Breast epithelium (tissue), 4 donors: Measurements from ENCODE around the gene KCTD4. TPM values are rescaled to one million over a fixed set of nuclear protein-coding genes. Genes with fewer than 3 reads are reported as not detected.

Experiments
- DNase-seq, 2 donors: peaks; one replicate each; pipeline ENCODE4 v3.0.0-alpha.2; 2019; ENCODE audit warnings: low spot score in 2 of 2
- H3K27ac ChIP-seq, 2 donors: fragments of 200-600 bp; sonication (generic) in 1 of 2; one replicate each; pipeline ENCODE4 v1.5.1; 2016 to 2019; ENCODE audit warnings: mild to moderate bottlenecking in 1 of 2
- H3K27me3 ChIP-seq, 2 donors: fragments of 200-600 bp; sonication (generic) in 1 of 2; one replicate each; pipeline versions ENCODE4 v1.5.1 to v1.6.0; 2017 to 2019; ENCODE audit warnings: control low read depth in 1 of 2, mild to moderate bottlenecking in 1 of 2
- H3K36me3 ChIP-seq: fragments of 200-600 bp; one replicate; pipeline ENCODE4 v1.5.1; 2019
- H3K4me1 ChIP-seq, 2 donors: fragments of 200-600 bp; sonication (generic); one replicate each; pipeline ENCODE4 v1.5.1; 2016 to 2019; ENCODE audit warnings: control low read depth in 1 of 2
- H3K4me3 ChIP-seq, 3 donors: fragments of 200-600 bp; sonication (generic); 1 replicate in 2 of 3; 2 replicates in 1 of 3; pipeline ENCODE4 v1.5.1; 2016 to 2019; ENCODE audit warnings: mild to moderate bottlenecking in 3 of 3, moderate library complexity in 2 of 3
- H3K9me3 ChIP-seq, 2 donors: fragments of 200-600 bp; sonication (generic) in 1 of 2; one replicate each; pipeline ENCODE4 v1.5.1; 2016 to 2019; ENCODE audit warnings: control low read depth in 1 of 2
- POLR2A ChIP-seq: fragments of 450-650 bp; IDR thresholded peaks from one replicate; pipeline ENCODE4 v1.6.1; 2016; ENCODE audit warnings: antibody characterized with exemption, mild to moderate bottlenecking, moderate library complexity
- POLR2AphosphoS5 ChIP-seq, 3 donors: sonication (generic); formaldehyde crosslinking; IDR thresholded peaks; one replicate each; pipeline ENCODE4 v1.6.1; 2017; ENCODE audit warnings: antibody characterized with exemption in 3 of 3
- intact Hi-C: fragments of 100-400 bp; cut with DNase I; formaldehyde crosslinking; loops from one replicate; pipeline ENCODE4 v1.15.1; 2023; ENCODE audit warnings: low total_unique reads
- total RNA-seq, 3 donors: library from RNA; depleted of rRNA; stranded (reverse); fragments of >200 nt; gene quantifications; one replicate each; pipeline ENCODE4 v1.1.0, GENCODE V29; 2016
- TF ChIP-seq, protein P1 (sequence below), 3 donors: fragments of 450-650 bp; IDR thresholded peaks; one replicate each; pipeline ENCODE4 v1.5.1; 2016 to 2017; ENCODE audit warnings: antibody characterized with exemption in 3 of 3, mild to moderate bottlenecking in 3 of 3, moderate library complexity in 3 of 3

Gene KCTD4
- total RNA-seq, 3 donors from 2014 or later, result 0.33 TPM; not detected in 2

- no peaks in the 10 kb centered on the region for H3K9me3 ChIP-seq
- H3K4me1 ChIP-seq, result no peaks in the 10 kb centered on the region
- no peak overlapping the region for H3K4me3 ChIP-seq
- H3K27me3 ChIP-seq, result no peaks in the 10 kb centered on the region
- TF ChIP-seq POLR2AphosphoS5 (IDR thresholded peaks at IDR 0.05) (no peak), POLR2A (no peak)
- no peak for DNase-seq
- intact Hi-C loops, result no loop called here
- H3K27ac ChIP-seq, result no peak overlapping the region
- H3K36me3 ChIP-seq, result no peaks in the 10 kb centered on the region
These were observed 15.6 kb downstream of the KCTD4 start for GRCh38 chr13:45185286-45185685.

- intact Hi-C loops, result no loop called here
- Histone ChIP-seq H3K4me3 (no peak overlapping the region), H3K27ac (no peak overlapping the region), H3K9me3 (no peaks in the 10 kb centered on the region), H3K4me1 (no peaks in the 10 kb centered on the region), H3K27me3 (no peaks in the 10 kb centered on the region), H3K36me3 (no peaks in the 10 kb centered on the region)
- DNase-seq, result no peak
- TF ChIP-seq POLR2A, result no peak
- TF ChIP-seq, protein P1, sequence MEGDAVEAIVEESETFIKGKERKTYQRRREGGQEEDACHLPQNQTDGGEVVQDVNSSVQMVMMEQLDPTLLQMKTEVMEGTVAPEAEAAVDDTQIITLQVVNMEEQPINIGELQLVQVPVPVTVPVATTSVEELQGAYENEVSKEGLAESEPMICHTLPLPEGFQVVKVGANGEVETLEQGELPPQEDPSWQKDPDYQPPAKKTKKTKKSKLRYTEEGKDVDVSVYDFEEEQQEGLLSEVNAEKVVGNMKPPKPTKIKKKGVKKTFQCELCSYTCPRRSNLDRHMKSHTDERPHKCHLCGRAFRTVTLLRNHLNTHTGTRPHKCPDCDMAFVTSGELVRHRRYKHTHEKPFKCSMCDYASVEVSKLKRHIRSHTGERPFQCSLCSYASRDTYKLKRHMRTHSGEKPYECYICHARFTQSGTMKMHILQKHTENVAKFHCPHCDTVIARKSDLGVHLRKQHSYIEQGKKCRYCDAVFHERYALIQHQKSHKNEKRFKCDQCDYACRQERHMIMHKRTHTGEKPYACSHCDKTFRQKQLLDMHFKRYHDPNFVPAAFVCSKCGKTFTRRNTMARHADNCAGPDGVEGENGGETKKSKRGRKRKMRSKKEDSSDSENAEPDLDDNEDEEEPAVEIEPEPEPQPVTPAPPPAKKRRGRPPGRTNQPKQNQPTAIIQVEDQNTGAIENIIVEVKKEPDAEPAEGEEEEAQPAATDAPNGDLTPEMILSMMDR (IDR thresholded peaks at IDR 0.05), result no peak
- TF ChIP-seq POLR2AphosphoS5 (IDR thresholded peaks at IDR 0.05), result no peak
These were observed 16.2 kb downstream of the KCTD4 start for GRCh38 chr13:45184693-45185092.

GRCh38 chr13:45180713-45181601 is 19.9 kb downstream of the KCTD4 start:
- Histone ChIP-seq H3K4me3 (no peak overlapping the region), H3K27me3 (no peaks in the 10 kb centered on the region), H3K27ac (no peak overlapping the region), H3K36me3 (no peaks in the 10 kb centered on the region), H3K4me1 (no peaks in the 10 kb centered on the region), H3K9me3 (no peaks in the 10 kb centered on the region)
- TF ChIP-seq POLR2A, result no peak
- TF ChIP-seq POLR2AphosphoS5 (IDR thresholded peaks at IDR 0.05), result no peak
- TF ChIP-seq, protein P1 (IDR thresholded peaks at IDR 0.05), result no peak
- intact Hi-C loops, result no loop called here
- no peak for DNase-seq

DNA sequence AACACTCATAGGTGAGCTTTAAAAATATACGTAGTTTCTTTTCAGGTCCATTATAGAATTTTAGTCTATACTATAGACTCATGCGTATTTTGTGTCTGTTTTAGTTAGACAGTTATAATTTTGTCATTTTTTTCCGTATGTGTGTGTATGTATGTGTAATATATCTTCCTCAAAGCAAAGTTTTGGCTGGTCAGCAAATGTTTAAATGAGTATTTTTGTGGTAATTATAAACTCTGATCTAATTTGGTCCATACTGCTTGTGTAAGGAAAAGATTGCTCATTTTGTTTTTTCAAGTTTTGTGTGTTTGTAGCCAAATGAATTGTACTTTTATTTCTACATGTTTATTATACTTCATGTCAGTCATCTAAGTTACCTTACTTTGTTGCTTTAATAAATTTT is 20.5 kb downstream of the KCTD4 start:
- no peak for TF ChIP-seq POLR2AphosphoS5 (IDR thresholded peaks at IDR 0.05)
- TF ChIP-seq, protein P1 (IDR thresholded peaks at IDR 0.05), result no peak
- TF ChIP-seq POLR2A, result no peak
- Histone ChIP-seq H3K36me3 (no peaks in the 10 kb centered on the region), H3K27me3 (no peaks in the 10 kb centered on the region), H3K9me3 (no peaks in the 10 kb centered on the region), H3K4me3 (no peak overlapping the region), H3K4me1 (no peaks in the 10 kb centered on the region), H3K27ac (no peak overlapping the region)
- intact Hi-C loops, result no loop called here
- DNase-seq, result no peak

DNA sequence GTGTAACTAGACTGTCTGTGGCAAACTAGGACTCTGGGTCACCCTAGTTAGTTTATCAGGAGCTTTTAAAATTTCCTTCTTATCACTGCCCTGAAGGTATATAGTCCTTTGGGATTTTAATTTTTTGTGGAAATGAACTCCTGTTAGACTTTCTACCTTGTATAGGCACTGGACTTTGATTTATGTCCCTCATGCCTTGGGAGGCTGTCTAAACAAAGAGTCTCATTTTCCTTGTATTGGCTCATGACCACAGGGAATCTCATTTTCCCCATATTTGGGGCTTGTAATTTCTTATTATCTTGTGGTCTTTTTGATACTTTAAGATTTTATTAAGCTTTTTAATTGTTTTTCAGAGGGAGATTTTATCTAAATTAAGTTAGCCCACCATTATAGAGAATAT is 21.4 kb downstream of the KCTD4 start:
- H3K4me1 ChIP-seq, result no peaks in the 10 kb centered on the region
- TF ChIP-seq POLR2AphosphoS5 (IDR thresholded peaks at IDR 0.05), result no peak
- no peak for TF ChIP-seq POLR2A
- TF ChIP-seq, protein P1 (IDR thresholded peaks at IDR 0.05), result no peak
- H3K9me3 ChIP-seq, result no peaks in the 10 kb centered on the region
- no peaks in the 10 kb centered on the region for H3K27me3 ChIP-seq
- intact Hi-C loops, result no loop called here
- H3K36me3 ChIP-seq, result no peaks in the 10 kb centered on the region
- no peak overlapping the region for H3K4me3 ChIP-seq
- H3K27ac ChIP-seq, result no peak overlapping the region
- no peak for DNase-seq
